HCT116 (cell line): ENCODE data around the gene KSR1.

Source experiments
- CEBPB ChIP-seq: IDR thresholded peaks from 2 replicates; pipeline ENCODE4 v1.6.1; 2012; ENCODE audit warnings: low read depth
- POLR2A ChIP-seq: IDR thresholded peaks from 2 replicates; pipeline ENCODE4 v1.7.0; 2011; ENCODE audit warnings: borderline replicate concordance; ENCODE audit not compliant: insufficient read depth, insufficient read length; ENCODE audit errors: extremely low read depth
- POLR2AphosphoS5 ChIP-seq: IDR thresholded peaks from 2 replicates; pipeline ENCODE4 v1.6.1; 2011; ENCODE audit warnings: mild to moderate bottlenecking, low read depth, low read length, moderate library complexity
- RAD21 ChIP-seq: IDR thresholded peaks from 2 replicates; pipeline ENCODE4 v1.6.1; 2012; ENCODE audit warnings: low read depth, mild to moderate bottlenecking
- SIN3A ChIP-seq: IDR thresholded peaks from 2 replicates; pipeline ENCODE4 v1.6.1; 2012; ENCODE audit warnings: low read depth
- SRF ChIP-seq: IDR thresholded peaks from 2 replicates; pipeline ENCODE4 v1.6.1; 2012; ENCODE audit warnings: low read depth
- ZNF274 ChIP-seq: fragments of 200-500 bp; sonication (Bioruptor generic); IDR thresholded peaks from 2 replicates; pipeline ENCODE4 v1.6.1; 2014; ENCODE audit warnings: mild to moderate bottlenecking, low read depth, low read length, inconsistent platforms
- TF ChIP-seq, protein P1 (sequence below), 3 experiments: fragments of 200-600 bp in 1 of 3; sonication (generic) in 1 of 3; IDR thresholded peaks in 2 of 3; conservative IDR thresholded peaks in 1 of 3; 2 replicates each; pipeline ENCODE4 v1.5.1; 2012 to 2017; ENCODE audit warnings: low read depth in 2 of 3, low read length in 2 of 3, antibody characterized with exemption in 1 of 3, borderline replicate concordance in 1 of 3, control low read depth in 1 of 3, mild to moderate bottlenecking in 1 of 3, mixed read lengths in 1 of 3, mixed run types in 1 of 3, moderate library complexity in 1 of 3; ENCODE audit not compliant: insufficient read depth in 1 of 3
- TF ChIP-seq, protein P2 (sequence below): IDR thresholded peaks from 2 replicates; pipeline ENCODE4 v1.6.1; 2012; ENCODE audit warnings: low read depth
- TF ChIP-seq, protein P3 (sequence below): IDR thresholded peaks from 2 replicates; pipeline ENCODE4 v1.6.1; 2012

DNA sequence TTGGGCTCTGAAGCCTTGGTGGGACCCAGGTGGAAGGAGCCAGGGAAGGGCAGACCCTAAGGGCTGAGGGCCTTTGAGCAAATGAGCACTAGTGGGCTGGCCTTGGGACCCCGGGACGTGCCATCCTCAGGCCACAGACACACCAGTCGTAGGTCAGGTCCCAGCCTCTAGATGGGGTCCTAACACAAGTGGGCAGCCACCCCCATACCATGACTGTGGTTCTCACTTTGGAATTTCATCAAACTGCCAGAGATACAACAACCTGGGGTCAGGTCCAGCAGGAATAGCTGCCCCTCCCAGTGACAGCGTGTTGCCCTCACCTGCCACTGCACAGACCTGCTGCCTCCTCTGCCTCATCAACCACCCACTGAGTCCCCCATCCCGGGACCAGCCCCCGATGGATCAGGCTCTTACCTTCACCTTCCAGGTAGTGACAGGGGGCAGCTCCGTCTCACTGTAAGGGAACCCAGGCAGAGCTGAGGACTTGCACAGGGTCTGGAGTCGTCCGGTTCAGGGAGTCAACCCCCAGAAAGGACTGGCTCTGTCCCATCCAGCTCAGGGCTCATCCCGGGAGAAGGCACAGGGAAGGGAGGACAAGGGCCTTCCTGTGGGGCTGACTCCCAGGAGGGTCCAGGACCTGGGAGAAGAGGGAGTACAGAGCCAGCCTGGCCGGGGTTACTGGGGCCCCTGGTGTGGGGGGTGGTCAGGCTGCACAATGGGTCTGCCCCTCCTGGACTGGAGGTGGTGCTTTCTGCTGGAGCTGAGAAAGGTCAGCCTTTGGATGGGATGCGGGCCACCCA is 214.7 kb downstream of the KSR1 start:
- no peak for TF ChIP-seq POLR2AphosphoS5
- TF ChIP-seq, protein P1, sequence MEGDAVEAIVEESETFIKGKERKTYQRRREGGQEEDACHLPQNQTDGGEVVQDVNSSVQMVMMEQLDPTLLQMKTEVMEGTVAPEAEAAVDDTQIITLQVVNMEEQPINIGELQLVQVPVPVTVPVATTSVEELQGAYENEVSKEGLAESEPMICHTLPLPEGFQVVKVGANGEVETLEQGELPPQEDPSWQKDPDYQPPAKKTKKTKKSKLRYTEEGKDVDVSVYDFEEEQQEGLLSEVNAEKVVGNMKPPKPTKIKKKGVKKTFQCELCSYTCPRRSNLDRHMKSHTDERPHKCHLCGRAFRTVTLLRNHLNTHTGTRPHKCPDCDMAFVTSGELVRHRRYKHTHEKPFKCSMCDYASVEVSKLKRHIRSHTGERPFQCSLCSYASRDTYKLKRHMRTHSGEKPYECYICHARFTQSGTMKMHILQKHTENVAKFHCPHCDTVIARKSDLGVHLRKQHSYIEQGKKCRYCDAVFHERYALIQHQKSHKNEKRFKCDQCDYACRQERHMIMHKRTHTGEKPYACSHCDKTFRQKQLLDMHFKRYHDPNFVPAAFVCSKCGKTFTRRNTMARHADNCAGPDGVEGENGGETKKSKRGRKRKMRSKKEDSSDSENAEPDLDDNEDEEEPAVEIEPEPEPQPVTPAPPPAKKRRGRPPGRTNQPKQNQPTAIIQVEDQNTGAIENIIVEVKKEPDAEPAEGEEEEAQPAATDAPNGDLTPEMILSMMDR (IDR thresholded peaks at IDR 0.05 in 2 of 3, conservative IDR thresholded peaks at IDR 0.05 in 1 of 3; ENCODE audit: borderline replicate concordance in 1 of 3, insufficient read depth in 1 of 3, low read depth in 2 of 3, low read length in 2 of 3), result no peak
- TF ChIP-seq POLR2A, result no peak
- no peak for TF ChIP-seq ZNF274
- TF ChIP-seq, protein P2, sequence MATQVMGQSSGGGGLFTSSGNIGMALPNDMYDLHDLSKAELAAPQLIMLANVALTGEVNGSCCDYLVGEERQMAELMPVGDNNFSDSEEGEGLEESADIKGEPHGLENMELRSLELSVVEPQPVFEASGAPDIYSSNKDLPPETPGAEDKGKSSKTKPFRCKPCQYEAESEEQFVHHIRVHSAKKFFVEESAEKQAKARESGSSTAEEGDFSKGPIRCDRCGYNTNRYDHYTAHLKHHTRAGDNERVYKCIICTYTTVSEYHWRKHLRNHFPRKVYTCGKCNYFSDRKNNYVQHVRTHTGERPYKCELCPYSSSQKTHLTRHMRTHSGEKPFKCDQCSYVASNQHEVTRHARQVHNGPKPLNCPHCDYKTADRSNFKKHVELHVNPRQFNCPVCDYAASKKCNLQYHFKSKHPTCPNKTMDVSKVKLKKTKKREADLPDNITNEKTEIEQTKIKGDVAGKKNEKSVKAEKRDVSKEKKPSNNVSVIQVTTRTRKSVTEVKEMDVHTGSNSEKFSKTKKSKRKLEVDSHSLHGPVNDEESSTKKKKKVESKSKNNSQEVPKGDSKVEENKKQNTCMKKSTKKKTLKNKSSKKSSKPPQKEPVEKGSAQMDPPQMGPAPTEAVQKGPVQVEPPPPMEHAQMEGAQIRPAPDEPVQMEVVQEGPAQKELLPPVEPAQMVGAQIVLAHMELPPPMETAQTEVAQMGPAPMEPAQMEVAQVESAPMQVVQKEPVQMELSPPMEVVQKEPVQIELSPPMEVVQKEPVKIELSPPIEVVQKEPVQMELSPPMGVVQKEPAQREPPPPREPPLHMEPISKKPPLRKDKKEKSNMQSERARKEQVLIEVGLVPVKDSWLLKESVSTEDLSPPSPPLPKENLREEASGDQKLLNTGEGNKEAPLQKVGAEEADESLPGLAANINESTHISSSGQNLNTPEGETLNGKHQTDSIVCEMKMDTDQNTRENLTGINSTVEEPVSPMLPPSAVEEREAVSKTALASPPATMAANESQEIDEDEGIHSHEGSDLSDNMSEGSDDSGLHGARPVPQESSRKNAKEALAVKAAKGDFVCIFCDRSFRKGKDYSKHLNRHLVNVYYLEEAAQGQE, result no peak
- no peak for TF ChIP-seq SRF
- no peak for TF ChIP-seq RAD21
- no peak for TF ChIP-seq CEBPB
- TF ChIP-seq, protein P3, sequence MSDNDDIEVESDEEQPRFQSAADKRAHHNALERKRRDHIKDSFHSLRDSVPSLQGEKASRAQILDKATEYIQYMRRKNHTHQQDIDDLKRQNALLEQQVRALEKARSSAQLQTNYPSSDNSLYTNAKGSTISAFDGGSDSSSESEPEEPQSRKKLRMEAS, result no peak
- no peak for TF ChIP-seq SIN3A
